SW 1271 (cell line): ENCODE results near the gene FBXO8.
"Not testable (repeated sequence)": the region's sequence is repeated elsewhere in the genome, so short reads cannot be mapped to it uniquely, and the experiment has no call there.

Experiments used
- DNase-seq, 2 experiments: peaks; one replicate each; lab custom pipeline; 2025; lab: John Stamatoyannopoulos, UW

FBXO8 gene

DNA sequence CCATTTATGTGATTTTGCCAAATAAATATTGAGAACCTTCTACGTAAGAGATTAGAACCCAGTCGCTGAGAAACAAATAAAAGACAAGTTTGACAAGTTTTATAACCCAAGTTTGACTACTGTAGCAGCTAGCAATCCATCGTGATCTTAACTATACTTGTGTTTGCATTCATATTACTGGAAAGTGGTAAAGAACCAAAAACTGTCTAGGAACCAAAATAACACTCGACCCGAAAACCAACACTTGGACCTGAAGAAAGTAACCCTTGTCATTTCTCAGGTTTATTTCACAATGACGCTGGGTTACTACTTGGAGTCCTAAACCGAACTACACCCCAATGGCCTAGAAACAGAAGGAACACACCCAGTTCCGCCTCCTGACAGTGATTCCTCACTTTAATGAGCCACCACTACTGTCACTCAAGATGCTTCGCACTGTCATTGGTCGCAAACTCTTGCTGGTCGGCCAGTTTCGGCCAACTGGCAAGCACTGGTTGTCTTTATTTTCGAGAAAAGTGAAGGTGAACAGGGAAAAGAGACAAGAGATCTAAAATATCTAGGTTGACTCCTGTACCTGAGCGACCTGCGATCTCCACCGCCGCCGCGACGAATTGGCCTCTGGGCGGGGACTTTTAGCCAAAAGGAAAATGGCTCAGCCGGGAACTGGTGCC, 496 bp downstream of the FBXO8 start:
- DNase-seq = peak; percentile 54 to 86

DNA sequence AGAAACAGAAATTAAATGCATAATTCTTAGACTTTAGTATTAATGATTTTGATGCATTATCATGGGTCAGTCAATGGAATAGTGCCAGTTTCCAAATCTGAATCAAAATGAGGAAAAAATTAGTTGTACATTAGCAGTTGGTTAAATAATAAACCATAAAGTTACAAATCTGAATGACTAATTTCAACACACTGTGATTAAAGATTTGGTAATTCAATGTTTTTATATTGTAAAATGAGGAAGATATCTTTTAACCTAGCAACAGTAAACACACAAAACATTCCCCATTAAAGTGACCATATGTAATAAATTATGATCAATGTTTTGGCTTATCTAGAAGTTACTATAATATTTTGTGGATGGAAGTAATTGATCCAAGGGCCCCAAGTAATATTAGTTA, 1.6 kb downstream of the FBXO8 start:
- no peak for DNase-seq

DNA sequence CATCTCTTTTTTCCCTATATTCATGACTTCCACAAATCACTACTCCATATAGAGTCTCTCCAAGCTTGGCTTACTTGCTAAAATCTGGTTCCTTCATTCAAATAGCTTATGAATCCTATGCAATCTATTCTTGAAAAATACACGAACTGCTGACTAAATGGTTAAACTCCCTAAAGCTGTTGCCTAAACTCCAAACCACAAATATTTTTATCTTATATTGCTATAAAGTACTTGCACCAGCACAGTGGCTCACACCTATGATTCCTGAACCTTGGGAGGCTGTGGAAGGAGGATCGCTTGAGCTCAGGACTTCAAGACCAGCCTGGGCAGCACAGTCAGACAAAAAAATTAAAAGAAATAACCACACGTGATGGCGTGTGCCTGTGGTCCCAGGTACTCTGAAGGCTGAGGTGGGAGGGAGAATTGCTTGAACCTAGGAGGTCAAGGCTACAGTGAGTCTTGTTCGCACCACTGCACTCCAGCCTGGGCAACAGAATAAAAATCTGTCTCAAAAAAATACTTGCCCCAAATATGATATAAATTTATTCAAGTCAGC, 2.2 kb downstream of the FBXO8 start:
- DNase-seq = no peak

DNA sequence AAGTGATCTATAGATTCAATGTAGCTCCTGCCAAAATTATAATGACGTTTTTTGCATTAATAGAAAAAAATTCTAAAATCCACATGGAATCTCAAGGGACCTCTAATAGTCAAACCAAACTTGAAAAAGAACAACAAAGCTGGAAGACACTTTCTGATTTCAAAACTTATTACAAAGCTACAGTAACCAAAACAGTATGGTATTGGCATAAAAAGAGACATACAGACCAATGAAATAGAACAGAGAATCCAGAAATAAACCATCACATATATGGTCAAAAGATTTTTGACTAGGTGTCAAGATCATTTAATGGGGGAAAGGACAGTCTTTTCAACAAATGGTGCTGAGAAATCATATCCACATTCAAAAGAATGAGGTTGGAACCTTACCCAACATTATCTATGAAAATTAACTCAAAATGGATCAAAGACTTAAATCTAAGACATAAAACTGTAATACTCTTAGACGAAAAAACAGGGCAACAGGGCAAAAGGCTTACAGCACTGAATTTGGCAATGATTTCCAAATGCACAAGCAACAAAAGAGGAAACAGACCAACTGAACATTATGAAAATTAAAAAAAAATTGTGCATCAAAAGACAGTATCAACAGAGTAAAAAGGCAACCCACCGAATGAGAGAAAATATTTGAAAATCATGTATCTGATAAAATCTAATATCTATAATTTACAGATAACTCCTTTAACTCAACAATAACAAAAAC, 3.9 kb downstream of the FBXO8 start:
- no peak for DNase-seq

DNA sequence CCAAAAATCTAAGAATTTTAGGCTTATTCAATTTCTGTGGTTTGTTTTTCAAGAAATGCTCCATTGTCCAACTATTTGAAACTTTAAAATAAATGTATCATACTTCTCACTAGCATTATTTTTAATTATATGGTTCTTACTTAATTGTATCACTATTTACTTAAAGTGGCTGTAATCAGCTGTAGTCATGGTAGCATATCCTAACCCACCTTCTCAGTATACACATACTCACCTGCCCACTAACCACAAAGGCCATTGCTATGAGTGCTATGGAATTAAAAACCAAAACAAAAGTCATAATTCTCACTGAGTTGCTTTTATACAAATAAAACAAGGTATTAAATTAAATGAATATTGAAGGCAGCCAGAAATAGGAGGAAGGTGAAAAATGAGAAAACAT, 5.0 kb downstream of the FBXO8 start:
- DNase-seq = no peak

DNA sequence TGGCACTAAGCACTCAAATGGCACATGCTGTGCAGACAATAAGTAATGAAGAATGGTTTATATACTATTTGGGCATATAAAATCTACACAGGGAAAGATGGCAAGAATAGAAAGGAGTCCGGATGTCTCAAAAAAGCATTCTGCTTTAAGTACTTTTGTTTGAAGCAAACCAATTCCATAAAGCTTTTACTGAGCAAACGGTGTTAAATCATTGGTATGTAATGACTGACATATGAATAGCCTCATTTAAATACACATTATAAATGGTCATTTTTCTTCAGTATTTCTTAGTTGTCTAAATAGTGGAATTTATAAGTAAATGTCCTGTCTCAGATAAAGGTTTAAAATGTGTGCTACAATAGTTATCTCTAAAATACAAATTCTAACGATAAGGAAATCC, 6.0 kb downstream of the FBXO8 start:
- DNase-seq = no peak

DNA sequence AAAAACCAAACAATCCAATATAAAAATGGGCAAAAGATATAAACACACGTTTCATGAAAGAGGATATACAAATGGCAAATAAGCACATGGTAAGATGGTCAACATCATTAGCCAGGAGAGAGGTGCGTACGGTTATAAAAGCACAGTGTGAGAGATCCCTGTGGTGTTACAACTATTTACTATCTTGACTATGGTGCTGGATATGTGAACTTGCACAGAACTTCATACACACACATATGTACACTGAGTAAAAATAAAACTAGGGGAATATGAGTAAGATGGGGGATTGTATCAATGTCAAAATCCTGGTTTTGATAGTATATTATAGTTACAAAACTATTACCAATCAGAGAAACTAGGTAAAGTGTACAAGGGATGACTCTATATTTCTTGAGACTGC, 8.4 kb downstream of the FBXO8 start:
- DNase-seq = no peak

DNA sequence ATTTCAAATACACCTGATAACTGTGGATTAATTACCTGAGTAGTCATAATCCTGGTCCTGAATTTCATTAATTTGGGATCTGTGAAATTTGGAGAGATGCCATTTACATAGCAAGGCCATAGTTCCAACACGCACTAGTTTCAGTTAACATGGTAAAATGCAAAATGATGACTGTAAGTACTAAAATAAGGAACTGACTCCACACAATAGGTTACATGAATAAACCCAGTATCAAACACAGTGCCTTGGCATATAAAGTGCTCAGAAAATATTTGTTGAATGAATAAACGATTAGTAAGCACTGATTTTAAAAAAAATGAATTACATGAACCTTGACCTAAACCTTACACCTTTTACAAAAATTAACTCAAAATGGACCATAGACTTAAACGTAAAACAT, 9.0 kb downstream of the FBXO8 start:
- DNase-seq = no peak

DNA sequence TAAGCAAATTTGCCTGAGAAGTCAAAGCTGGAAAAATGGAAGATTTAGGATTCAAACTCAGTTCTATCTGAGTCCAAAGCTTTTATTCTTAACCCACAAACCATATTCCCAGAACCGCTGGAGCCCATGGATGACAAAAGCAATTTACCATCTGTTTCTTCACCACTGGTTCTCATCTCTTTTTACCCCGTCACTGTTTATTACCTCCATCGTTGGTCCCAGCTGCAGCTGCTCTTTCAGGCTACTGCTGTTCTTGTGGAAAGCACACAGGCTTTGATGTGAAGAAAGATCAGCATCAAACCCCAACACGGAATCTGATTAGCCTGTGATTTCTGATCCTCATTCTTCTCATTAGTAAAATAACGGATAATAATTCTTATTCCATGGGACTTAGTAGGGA, 9.5 kb downstream of the FBXO8 start:
- no peak for DNase-seq

DNA sequence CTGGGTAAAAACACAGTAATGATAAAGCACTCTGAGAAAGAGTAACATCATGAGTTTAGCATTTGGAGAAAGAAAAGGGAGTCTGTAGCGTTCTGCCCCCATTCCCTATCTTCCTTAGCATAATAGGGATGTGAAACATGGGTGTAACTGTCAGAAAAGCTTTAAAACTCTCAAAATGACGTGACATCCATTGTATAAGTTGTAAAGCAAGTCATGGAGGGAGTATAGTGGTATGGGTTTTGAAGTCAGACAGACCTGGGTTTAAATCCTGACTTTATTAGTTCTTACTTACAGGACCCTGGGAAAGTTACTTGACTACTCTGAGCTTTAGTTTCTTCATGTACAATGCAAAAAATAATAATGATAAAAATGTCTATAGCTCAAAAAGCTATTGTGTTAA, 17.1 kb downstream of the FBXO8 start:
- DNase-seq = no peak

DNA sequence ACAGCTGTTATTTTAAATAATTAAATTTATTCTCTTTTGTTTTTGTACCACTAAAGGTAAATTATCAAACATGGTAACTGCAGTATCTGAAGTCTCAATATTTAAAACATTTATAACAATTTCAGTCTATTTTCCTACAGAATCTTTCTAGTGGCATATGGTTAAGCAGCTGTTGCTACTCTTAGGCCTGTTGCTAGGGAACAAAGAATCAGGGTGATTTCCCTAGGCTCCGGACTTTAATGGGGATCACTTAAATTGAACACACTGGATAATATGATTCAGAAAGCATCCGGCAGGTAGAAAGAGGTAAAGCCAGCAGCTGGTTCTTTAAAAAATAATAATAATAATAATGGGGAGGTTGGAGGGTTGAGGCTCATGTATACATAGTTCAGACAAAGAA, 17.6 kb downstream of the FBXO8 start:
- DNase-seq = no peak

DNA sequence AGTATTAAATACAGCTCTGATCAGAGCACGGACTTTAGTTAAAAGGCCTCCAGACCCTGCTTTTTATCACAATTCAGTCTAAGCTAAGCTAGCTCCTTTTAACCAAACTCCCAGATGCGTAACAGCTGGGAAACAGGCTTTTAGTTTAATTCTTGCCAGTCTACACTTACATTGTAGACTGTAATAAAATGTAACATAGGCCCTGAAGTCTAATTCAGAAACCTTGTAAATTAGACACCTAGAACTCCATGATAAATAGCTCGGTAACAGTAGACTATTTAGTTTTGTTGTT, 20.1 kb downstream of the FBXO8 start:
- DNase-seq = no peak

DNA sequence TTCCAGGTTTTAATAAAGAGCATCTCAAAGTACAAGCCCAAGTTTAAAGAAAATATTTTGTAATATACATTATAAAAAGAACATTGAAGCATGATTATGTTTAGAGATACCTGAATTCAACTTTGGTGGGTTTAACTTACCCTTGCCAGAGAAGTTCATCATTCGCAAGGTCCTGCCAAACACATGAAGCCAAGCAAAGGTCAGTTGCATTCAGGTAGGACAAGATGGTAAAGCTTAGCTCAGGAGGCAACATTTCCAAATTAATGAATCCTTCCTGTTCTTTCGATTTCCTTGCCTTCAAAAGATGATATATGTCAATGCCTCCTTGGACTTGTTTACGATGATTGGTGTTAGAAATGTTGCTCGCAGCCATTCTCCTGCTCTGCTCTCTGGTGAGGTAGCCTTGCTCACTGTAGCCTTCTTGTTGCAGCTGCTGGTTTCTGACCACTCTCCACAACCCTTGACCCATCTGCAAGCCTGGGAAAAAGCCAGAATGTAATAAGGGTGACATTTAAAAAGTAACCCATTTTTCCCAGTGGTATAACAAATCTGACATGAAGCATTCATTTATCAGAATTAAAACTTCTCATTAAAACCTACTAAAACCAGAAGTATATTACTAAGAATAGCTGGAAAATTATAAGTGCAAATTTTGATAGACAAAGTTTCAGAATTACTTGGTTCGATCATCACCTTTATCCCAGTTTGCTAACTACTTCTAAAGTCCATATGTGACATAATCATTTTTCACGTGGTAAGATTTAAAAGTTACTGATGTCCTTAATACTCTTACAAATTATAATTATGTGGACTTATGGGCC, 20.6 kb downstream of the FBXO8 start:
- no peak for DNase-seq

DNA sequence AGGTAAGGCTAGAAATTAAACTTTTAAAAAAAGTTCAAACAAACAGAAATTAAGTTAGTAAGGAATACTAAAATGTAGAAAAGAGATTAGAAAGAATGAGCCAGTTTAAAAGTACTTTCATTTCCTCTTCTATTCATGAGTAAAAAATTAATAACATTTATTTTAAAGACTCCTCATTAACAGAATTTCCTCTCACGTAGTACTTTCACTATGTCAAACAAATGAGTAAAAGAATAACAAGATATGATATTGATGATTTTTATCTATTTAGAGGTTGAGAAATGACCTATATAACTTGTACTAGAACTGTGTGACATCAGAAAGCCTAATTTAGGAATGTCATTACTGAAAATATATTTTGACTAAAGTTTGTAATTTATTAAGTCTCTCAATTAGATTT, 22.0 kb downstream of the FBXO8 start:
- not testable (repeated sequence) for DNase-seq

DNA sequence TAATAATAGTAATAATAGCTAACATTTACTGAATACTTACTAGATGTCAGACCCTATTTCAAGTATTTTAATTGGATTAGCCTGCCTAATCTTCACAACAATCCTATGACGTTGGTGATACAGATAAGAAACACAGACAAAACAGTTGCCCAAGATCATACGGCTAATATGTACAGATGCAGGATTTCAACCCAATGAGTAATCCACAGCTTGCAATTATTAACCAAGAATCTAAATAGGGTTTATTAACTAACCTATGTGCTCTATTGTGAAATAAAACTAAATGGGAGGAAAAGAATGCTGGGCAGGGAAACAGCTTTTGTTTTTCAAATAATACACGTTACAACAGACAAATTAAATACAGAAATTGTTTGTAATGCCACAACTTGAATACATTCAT, 23.4 kb downstream of the FBXO8 start:
- DNase-seq = no peak

DNA sequence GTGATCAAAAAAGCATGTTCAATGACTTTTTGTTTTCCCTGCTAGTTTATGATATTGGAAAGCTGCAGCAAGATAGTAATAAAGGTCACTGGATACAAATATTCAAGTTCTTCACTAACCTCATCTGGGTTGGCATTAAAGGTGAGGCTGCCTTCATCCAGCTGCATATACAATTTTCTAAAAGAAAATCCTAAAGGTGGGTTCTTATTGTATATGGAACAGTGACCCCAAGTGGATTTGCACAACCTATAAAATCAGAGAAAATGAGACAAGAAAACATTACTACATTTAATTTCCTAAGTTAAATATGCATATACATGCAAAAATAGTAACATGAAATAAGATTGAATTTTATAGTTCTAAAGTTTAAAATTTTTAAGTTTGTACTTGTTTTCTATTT, 23.9 kb downstream of the FBXO8 start:
- no peak for DNase-seq

DNA sequence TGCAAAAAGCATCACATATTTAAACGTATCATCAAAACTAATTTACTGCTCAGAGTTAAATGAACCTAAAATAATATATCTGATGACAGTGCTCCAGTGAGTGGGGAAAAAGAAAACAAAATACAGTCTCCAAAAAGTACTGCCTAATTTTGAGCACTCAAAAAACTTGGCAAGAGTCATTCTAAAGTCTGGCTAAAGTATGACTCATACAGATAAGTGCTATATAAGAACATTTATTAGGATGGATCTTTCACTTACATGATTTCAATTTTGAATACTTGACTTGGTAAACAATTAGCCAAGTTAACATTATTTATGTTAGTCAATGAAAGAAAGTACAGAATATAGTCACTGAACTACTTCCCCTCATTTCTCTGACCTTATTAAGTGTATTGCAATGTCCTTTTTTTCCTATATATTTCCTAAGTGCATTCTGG, 27.2 kb downstream of the FBXO8 start:
- no peak for DNase-seq

DNA sequence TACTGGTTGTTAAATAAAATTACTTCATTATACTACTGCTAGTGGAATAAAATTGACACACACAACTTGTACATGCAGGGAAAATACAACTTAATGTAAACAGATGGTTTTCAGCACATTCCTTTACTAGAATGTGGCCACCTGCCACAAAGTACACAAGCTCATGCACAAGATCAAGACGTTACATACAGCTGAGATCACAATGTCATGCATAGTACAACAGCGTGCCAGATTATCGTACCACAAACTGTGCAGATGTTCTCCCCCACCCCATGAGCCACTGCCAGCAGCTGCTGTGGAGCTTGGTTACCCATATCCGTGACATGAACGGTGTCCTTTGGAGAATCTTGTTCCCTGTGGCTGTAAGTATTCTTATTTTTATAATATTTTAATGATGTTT, 27.7 kb downstream of the FBXO8 start:
- DNase-seq = no peak

DNA sequence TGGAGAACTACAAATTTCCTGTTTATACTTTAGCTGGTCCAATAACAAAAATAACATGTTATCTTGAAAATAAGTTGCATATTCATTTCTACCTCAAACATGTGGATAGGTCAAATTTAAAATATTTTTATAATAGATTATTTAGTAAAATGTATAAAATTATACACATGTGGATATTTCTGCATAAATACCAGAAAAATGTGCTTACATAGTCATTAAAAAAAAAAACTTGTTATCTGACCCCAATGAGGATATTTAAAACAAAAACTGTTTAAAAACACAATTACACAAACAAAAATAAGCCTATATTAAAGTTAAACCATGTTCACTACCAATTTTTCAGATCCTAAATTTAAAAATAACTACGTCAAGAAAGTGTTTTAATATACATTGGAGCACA, 28.1 kb downstream of the FBXO8 start:
- DNase-seq = no peak

DNA sequence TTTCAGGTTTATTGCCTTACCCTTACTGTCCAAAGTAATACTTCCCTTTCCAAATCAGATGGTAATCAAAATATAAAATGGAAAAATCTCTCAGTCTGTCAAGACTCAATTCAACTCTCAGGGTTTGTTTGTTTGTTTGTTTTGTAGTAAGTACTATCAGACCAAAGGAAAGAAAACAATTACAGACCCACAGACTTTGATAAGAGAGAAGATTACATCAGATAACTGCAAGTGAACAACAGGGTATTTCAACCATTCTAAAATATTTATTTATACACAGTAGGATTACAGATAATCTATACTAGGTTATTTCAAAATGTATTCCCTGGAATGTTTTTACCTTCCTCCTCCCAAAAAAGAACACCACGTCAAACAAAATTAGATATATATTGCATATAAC, 28.9 kb downstream of the FBXO8 start:
- DNase-seq = no peak

DNA sequence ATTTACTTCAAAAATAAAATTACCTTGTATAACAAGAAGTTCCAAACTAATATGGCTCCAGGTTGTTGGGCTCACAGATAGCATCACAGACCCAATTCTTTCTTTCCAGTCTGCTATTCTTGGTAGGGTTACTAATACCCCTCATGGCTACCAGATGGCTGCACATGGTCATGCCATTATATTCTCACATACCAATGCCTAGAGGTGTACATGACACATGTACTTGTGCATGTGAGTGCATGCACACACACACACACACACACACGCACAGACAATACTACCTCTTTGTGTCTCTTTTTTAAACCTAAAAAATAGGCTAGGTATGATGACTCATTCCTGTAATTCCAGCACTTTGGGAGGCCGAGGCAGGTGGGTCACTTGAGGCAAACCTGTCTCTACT, 31.1 kb downstream of the FBXO8 start:
- no peak for DNase-seq

DNA sequence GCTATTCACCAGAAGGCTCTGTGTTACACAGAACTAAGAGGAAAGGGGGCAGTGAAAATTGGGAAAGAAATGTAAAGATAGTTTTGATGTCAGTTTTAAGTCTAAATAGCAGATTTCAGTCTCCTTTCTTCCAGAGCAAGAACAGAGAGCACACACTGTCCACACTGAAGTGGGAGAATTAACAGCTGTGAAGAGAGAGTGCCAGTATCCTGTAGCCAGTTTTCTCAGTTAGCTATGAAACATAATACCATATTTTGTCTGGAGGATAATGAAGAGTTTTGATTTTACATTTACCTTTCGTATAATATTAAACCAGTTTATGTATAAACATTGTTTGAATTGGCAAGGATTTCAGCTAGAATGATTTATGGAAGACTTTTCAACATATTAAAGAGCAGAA, 35.1 kb downstream of the FBXO8 start:
- no peak for DNase-seq

DNA sequence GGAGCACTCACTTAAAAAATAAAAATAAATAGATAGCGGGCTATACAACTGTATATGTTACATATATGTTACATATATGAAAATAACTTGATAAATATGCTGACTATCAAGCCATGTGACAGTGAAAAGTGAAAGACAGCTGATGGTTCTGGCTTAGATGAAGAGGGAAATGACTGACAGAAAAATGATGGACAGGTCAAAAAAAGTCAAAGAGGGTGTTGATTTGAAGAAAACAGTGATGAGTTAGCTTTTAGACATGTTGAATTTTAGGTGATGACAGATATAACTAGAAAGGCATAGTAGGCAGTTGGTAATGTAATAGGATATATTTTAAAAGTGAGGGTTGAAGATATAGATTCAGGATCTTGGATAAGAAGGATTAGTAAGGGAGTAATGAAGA, 37.8 kb downstream of the FBXO8 start:
- no peak for DNase-seq
